Measurements from ENCODE around the gene A1CF. TPM values are rescaled to one million over a fixed set of nuclear protein-coding genes. Genes with fewer than 3 reads are reported as not detected.

Gene A1CF
- not detected for total RNA-seq
- 0.12 TPM for polyA plus RNA-seq (ENCODE audit: insufficient read depth, low read depth, low replicate concordance)
- long read RNA-seq, donor 1, result 0 reads
- long read RNA-seq, donor 2, result 0 reads

DNA sequence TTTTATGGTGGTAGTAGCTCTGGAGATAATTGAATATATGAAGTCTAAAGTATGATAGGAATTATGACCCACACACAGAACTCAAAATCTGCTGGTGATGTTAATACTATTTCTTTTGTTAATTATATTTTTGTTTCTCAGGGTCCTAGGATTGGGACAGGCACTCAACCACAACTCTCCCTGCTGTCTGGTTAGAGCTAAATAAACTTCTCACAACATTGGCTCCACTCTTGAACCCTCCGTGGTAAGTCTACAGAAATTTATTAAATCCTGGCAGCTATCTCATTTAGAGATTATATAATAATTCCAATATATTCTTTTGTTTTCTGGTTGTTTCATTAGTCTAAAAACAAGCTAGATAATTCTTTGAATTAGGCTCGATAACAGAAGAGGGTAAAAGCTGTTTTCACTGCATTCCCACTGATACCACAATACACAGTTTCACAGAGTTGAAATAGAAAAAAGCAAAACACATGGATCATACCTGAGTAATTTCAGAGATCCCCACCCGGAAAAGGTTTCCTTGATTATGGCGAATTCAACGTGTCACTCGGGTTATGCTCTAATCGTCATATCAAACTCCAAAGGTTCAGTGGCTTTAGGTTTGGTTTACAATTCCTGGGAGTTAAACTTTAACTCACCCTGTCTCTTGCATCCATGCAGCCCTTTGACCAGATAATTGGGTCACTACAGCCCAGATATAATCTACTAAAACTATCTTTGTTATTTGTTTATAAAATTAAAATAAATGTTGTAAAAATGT lies at the start of gene A1CF:
Gene A1CF (minus strand): TSS at position 531 of the 763 bp plus-strand sequence. CDS start 25,687 bp downstream, outside the sequence.
- WGBS, 2 donors, result 78 to 89% methylated on average over 7 of the region's 7 CpGs
- no peaks in the 10 kb centered on the region for H3K4me1 ChIP-seq
- intact Hi-C loops (cut with DNase I; ENCODE audit: low total_unique reads), result no loop called here
- H3K4me3 ChIP-seq, result no peak within 1 kb of the TSS
- H3K9me3 ChIP-seq, result no peaks in the 10 kb centered on the region
- TF ChIP-seq, protein P1, sequence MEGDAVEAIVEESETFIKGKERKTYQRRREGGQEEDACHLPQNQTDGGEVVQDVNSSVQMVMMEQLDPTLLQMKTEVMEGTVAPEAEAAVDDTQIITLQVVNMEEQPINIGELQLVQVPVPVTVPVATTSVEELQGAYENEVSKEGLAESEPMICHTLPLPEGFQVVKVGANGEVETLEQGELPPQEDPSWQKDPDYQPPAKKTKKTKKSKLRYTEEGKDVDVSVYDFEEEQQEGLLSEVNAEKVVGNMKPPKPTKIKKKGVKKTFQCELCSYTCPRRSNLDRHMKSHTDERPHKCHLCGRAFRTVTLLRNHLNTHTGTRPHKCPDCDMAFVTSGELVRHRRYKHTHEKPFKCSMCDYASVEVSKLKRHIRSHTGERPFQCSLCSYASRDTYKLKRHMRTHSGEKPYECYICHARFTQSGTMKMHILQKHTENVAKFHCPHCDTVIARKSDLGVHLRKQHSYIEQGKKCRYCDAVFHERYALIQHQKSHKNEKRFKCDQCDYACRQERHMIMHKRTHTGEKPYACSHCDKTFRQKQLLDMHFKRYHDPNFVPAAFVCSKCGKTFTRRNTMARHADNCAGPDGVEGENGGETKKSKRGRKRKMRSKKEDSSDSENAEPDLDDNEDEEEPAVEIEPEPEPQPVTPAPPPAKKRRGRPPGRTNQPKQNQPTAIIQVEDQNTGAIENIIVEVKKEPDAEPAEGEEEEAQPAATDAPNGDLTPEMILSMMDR (IDR thresholded peaks at IDR 0.05), result no peak
- no peak for TF ChIP-seq POLR2A (IDR thresholded peaks at IDR 0.05)
- no peak for DNase-seq
- H3K36me3 ChIP-seq (ENCODE audit: low read depth, missing control alignments), result no peaks in the 10 kb centered on the region
- H3K27me3 ChIP-seq, result no peaks in the 10 kb centered on the region
- no peak within 1 kb of the TSS for H3K27ac ChIP-seq

- Histone ChIP-seq H3K4me1 (no peaks in the 10 kb centered on the region), H3K27ac (no peak overlapping the region), H3K4me3 (no peak overlapping the region), H3K9me3 (no peaks in the 10 kb centered on the region), H3K27me3 (no peaks in the 10 kb centered on the region), H3K36me3 (ENCODE audit: low read depth, missing control alignments) (no peaks in the 10 kb centered on the region)
- TF ChIP-seq, protein P1 (IDR thresholded peaks at IDR 0.05), result no peak
- TF ChIP-seq POLR2A (IDR thresholded peaks at IDR 0.05), result no peak
- intact Hi-C loops (cut with DNase I; ENCODE audit: low total_unique reads), result no loop called here
- 58 to 64% methylated on average over 3 of the region's 3 CpGs for WGBS, 2 donors
- no peak for DNase-seq
Measured at GRCh38 chr10:50931948-50932431, 46.6 kb upstream of the A1CF start.

DNA sequence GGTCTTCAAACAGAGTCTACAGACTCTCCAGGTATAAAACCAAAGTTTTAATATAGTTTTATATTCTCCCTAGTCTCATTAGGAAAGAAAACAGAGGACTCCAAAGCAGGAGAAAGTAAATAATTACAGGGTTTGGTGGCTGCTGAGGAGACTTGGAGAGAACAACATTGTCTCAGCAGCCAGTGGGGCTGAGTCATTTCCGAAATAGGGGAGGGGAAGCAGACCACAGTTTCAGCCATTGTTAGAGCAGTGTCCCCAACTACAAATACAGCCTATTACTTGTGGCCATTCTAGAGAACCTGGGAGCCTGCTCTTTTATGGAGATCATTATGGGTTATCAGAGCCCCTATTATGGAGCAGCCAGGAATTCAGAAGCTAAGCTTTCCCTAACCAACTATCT lies 44.2 kb upstream of the A1CF start:
- H3K36me3 ChIP-seq (ENCODE audit: low read depth, missing control alignments), result no peaks in the 10 kb centered on the region
- intact Hi-C loops (cut with DNase I; ENCODE audit: low total_unique reads), result no loop called here
- H3K27ac ChIP-seq, result no peak overlapping the region
- H3K4me3 ChIP-seq, result no peak overlapping the region
- no peaks in the 10 kb centered on the region for H3K9me3 ChIP-seq
- no peak for DNase-seq
- 94% methylated on average over 1 of the region's 1 CpG for WGBS, 2 donors
- no peaks in the 10 kb centered on the region for H3K27me3 ChIP-seq
- no peaks in the 10 kb centered on the region for H3K4me1 ChIP-seq
- no peak for TF ChIP-seq POLR2A (IDR thresholded peaks at IDR 0.05)
- TF ChIP-seq, protein P1 (IDR thresholded peaks at IDR 0.05), result no peak

DNA sequence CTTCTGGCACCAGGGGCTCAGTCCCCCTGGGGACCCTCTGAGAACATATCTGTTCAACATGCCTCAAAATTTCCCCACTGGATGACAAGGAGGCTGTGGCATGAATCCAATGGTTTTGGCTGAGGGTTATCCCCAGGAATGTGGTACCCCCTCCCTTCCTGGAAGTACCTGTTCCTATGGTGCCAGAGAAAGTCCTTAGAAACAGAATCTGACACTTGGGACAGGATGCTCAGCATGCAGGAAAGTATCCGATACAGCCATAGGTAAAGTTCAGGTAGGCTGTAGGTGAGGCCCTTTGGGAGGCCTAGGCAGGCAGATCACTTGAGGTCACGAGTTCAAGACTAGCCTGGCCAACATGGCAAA lies 42.7 kb upstream of the A1CF start:
- intact Hi-C loops (cut with DNase I; ENCODE audit: low total_unique reads), result no loop called here
- no peak for TF ChIP-seq POLR2A (IDR thresholded peaks at IDR 0.05)
- TF ChIP-seq, protein P1 (IDR thresholded peaks at IDR 0.05), result no peak
- H3K9me3 ChIP-seq, result no peaks in the 10 kb centered on the region
- WGBS, 2 donors, result 92% methylated on average over 1 of the region's 2 CpGs
- H3K4me3 ChIP-seq, result no peak overlapping the region
- DNase-seq, result no peak
- no peak overlapping the region for H3K27ac ChIP-seq
- no peaks in the 10 kb centered on the region for H3K27me3 ChIP-seq
- H3K4me1 ChIP-seq, result no peaks in the 10 kb centered on the region
- no peaks in the 10 kb centered on the region for H3K36me3 ChIP-seq (ENCODE audit: low read depth, missing control alignments)
